Cortex of kidney (tissue), 1 donor: ENCODE results near the gene ABAT.

Source experiments
- DNase-seq: peaks from one replicate; lab custom pipeline; 2025; lab: John Stamatoyannopoulos, UW

The ABAT gene

GRCh38 chr16:8818504-8819270 lies 144.3 kb downstream of the ABAT start:
- no peak for DNase-seq

- DNase-seq: no peak
Measured at GRCh38 chr16:8819411-8820034, 145.1 kb downstream of the ABAT start.

- DNase-seq: no peak
Measured at GRCh38 chr16:8822403-8822802, 148.0 kb downstream of the ABAT start.

- no peak for DNase-seq
Measured at GRCh38 chr16:8826278-8826879, 152.0 kb downstream of the ABAT start.

- no peak for DNase-seq
Measured at GRCh38 chr16:8828541-8829165, 154.2 kb downstream of the ABAT start.

- no peak for DNase-seq
Measured at GRCh38 chr16:8831450-8831849, 157.0 kb downstream of the ABAT start.

GRCh38 chr16:8831871-8832716 lies 157.7 kb downstream of the ABAT start:
- no peak for DNase-seq

- DNase-seq: no peak
Measured at GRCh38 chr16:8832717-8833105, 158.3 kb downstream of the ABAT start.
